Measurements from ENCODE around the gene DNAJB8.

Gene DNAJB8

DNA sequence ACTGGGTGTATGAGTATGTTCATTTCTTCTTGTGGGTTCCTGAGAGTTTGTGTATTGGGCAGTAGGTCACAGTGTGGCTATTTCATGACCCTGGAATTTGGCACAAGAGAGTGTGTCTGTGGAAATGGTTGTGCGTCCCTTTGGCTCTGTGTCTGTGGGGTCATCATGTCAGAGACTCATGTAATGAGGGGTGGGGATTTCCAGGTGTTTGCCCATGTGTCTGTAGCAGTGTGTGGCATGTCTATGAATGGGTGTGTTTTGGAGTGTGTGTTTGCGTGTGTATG lies 27.6 kb upstream of the DNAJB8 start:
- no peak for DNase-seq (ENCODE audit: low read depth)
- no peak overlapping the region for H3K4me3 ChIP-seq (ENCODE audit: low read length)
- TF ChIP-seq, protein P1, sequence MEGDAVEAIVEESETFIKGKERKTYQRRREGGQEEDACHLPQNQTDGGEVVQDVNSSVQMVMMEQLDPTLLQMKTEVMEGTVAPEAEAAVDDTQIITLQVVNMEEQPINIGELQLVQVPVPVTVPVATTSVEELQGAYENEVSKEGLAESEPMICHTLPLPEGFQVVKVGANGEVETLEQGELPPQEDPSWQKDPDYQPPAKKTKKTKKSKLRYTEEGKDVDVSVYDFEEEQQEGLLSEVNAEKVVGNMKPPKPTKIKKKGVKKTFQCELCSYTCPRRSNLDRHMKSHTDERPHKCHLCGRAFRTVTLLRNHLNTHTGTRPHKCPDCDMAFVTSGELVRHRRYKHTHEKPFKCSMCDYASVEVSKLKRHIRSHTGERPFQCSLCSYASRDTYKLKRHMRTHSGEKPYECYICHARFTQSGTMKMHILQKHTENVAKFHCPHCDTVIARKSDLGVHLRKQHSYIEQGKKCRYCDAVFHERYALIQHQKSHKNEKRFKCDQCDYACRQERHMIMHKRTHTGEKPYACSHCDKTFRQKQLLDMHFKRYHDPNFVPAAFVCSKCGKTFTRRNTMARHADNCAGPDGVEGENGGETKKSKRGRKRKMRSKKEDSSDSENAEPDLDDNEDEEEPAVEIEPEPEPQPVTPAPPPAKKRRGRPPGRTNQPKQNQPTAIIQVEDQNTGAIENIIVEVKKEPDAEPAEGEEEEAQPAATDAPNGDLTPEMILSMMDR (conservative IDR thresholded peaks at IDR 0.05; ENCODE audit: low read depth, low read length): no peak

DNA sequence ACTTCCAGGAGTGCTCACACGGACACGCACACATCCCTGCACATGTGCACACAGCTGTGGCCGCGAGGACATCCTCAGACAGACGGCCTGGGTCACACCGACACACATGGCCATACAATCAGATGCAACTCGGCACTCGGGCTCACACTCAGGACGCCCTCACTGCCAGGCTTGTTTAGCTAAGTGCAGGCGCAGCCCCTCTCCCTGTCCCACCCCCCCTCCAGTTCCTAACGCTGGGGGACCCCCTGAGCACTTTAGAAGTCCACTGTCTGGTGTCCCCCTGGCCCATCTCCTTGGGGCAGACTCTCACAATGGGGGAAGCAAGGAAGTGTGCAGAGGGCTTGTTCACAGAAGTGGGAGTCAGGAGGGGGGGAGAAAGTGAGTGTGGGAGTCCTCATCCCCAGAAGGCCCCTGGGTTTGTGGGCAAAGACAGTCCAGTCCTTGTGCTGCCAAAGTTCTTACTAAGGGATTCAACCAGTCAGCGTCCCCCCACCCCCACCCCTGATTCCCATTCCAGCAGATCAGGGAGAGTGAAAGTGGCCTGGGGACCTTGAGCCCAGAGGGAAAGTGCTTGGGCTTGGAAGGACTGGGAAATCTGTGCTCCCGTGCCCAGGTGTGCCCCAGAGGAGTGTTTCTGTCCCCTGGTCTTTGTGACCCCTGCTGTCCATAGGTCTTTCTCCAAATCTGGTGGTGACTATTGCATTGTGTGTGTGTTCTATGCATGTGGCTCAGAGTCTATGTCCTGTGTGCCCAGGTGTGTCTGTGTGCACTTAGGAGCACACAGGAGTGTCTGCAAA lies 27.1 kb upstream of the DNAJB8 start:
- DNase-seq (ENCODE audit: low read depth): no peak
- TF ChIP-seq, protein P1 (conservative IDR thresholded peaks at IDR 0.05; ENCODE audit: low read depth, low read length): no peak
- H3K4me3 ChIP-seq (ENCODE audit: low read length): peak overlapping the region; percentile 14

DNA sequence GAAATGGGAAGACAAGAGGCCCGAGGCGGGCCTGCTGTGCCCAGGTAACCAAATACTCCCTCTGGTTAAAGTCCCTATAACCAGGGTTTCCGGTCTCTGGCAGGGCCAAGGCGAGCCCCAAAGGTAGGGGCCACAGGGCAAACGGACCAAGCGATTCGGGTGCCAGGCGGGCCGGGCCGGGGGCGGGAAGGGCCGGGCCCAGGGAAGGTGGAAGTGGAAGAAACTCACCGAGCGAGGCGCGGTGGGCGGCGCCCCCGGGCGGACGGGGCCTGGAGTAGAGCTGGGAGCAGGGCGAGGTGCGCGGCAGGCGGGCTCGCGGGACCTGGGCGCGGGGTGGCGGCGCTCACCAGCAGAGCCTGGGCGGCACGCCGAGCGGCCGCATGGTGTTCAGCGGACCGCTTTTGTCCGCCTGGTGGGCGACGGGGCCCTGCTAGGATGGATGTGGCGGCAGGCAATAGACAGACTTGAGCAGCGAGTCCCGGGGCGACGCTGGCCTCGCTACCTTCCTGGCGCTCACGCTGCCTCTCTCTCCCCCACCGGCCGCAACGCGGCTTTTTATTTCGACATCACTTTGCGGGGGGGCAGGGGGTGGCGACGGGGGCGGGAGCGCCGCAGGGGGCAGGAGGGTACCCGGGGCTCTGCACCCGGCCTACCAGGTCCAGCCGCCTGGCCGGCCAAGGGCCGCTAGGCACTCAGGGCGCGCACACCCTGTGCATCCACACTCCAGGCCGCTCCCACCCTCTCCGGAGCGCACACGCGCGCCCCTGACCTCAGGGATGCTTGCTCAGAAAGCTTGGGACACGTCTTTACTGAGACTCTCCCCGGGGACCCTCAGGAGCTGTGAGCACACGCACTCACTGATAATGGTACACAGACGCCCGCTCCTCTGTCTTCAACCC lies 26.2 kb upstream of the DNAJB8 start, which contains the start of gene GATA2:
GATA2 (minus strand) TSS at position 531 of the 899 bp plus-strand sequence. CDS start 6,170 bp downstream, outside the sequence.
- peak within 1 kb of the TSS; percentile 78 for H3K4me3 ChIP-seq (ENCODE audit: low read length)
- DNase-seq (ENCODE audit: low read depth): no peak
- TF ChIP-seq, protein P1 (conservative IDR thresholded peaks at IDR 0.05; ENCODE audit: low read depth, low read length): no peak

DNA sequence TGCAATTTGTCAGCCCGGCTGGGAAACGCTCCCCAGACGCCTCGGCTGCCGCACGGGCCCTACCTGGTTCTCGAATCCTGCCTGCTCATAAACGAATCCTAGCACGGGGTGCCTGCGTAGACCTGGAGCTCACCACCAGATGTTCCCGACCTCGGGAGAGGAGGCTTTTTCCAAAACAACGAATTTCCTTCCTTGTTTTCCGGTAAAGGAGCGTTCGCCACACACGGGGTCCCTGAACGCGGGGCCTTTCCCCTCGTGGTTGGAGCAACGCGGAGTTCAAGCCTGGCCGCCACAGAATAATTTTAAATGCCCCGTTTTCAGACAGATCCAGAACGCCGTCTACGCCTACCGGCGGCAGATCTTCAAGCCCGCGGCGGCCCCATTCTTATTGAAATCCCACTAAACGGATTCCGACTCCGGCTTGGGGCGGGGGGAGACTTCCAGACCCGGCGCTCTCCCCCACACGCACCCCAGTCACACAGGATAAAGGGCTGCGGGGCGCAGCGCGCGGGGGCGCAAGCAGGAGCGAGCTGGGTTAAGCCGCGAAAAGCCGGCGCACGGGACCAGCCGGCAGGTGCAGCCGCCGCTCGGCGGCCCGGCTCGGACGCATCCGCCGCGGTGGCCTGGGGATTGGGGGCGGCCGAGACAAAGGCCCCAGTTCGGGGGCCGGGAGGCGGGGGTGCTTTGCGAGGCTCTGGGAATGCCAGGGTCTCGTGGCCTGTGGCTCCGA lies 25.4 kb upstream of the DNAJB8 start:
- peak overlapping the region; percentile 78 for H3K4me3 ChIP-seq (ENCODE audit: low read length)
- DNase-seq (ENCODE audit: low read depth): no peak
- TF ChIP-seq, protein P1 (conservative IDR thresholded peaks at IDR 0.05; ENCODE audit: low read depth, low read length): no peak

DNA sequence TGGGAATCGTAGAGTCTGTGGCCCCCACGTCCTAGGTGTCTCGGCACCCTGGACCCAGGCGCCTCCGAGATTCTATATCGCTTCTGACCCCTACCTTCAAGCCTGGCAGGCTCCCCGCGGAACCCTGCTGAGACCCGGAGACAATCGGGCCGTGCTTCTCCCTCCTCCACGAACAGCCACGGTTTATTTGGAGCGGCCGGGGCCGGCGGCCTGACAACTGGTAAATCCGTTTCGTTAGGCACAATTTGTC lies 24.9 kb upstream of the DNAJB8 start:
- TF ChIP-seq, protein P1 (conservative IDR thresholded peaks at IDR 0.05; ENCODE audit: low read depth, low read length): no peak
- no peak for DNase-seq (ENCODE audit: low read depth)
- peak overlapping the region; percentile 78 for H3K4me3 ChIP-seq (ENCODE audit: low read length)

DNA sequence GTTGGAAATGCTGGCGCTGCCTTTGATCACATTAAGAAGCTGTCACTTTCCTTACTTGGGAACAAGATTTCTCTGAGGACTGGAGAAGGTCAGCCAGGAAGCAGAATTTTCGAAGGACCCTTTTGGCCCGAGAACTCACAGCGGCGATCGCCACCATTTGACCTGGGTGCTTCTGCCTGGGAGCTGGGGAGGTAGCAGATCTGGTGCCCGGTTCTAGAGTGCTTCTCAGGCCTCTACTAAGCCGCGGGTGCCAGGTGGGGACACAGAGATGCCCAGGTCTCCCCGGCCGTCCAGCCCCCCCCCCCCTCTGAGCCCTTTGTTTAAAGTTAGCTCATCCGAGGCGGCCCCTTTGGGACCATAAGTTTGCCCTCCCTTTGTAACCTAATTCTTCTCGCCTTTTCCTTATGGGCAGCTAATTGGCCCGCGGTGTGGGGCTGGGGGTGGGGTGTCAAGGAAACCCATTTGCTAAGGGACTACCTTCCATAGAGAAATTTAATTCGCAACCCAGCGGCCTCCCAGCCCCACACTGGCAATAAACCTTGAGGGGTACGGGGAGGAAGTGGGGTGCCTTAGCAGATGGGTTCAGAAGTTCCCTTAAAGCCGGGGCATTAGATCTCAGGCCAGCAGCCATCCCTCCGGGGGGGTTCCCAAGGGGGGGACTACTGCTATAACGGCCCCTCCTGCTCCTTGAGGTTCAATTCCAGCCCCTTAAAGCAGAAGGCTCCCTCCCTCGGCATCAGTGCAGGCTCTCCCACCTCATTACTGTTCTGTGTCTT lies 24.4 kb upstream of the DNAJB8 start:
- no peak for DNase-seq (ENCODE audit: low read depth)
- H3K4me3 ChIP-seq (ENCODE audit: low read length): peak overlapping the region; percentile 78
- TF ChIP-seq, protein P1 (conservative IDR thresholded peaks at IDR 0.05; ENCODE audit: low read depth, low read length): no peak

All from retinal pigment epithelial cell (primary cell).